GM12878 (cell line): ENCODE data around the gene HIVEP1. TPM values are rescaled to one million over a fixed set of nuclear protein-coding genes. Genes with fewer than 3 reads are reported as not detected.

Experiments
- ATAC-seq: fragments of 200-7000 bp; cut with Tn5 transposase; 3 replicates; pipeline ENCODE4 v1.9.1; 2020; ENCODE audit warnings: mild to moderate bottlenecking, moderate library complexity
- BruUV-seq: library from RNA; stranded (reverse); fragments of 400-500 nt; replicated peaks from 2 replicates; lab custom pipeline; 2021; lab: Mats Ljungman, UMichigan
- CTCF ChIA-PET: fragments of 300-600 bp; sonication (Branson Sonifier 250); formaldehyde crosslinking; extraction: SDS; loops from one replicate; lab custom pipeline; 2021; ENCODE audit warnings: inconsistent platforms; lab: Yijun Ruan, JAX
- POLR2A ChIA-PET: fragments of 350-600 bp; formaldehyde crosslinking; extraction: SDS; loops from one replicate; lab custom pipeline; 2021; ENCODE audit warnings: inconsistent platforms; lab: Charles Lee
- RAD21 ChIA-PET: fragments of 300-600 bp; sonication (Branson Sonifier 250); formaldehyde crosslinking; loops from one replicate; lab custom pipeline; 2023; ENCODE audit warnings: antibody characterized with exemption; ENCODE audit not compliant: unreplicated experiment; lab: Charles Lee
- SMC1A ChIA-PET: fragments of 300-600 bp; sonication (Branson Sonifier 250); formaldehyde crosslinking; loops from one replicate; lab custom pipeline; 2023; ENCODE audit not compliant: unreplicated experiment, uncharacterized antibody; lab: Charles Lee
- DNase-seq: peaks from one replicate; pipeline ENCODE4 v3.0.0-alpha.2; 2011; ENCODE audit warnings: low read depth, low spot score
- FAIRE-seq: peaks from 3 replicates; lab custom pipeline; 2011; peaks lifted over from hg19 to GRCh38; lab: Jason Lieb, UNC
- H2AFZ ChIP-seq: 2 replicates; pipeline ENCODE4 v1.6.0; 2011; ENCODE audit warnings: low read depth, low read length, control low read depth; ENCODE audit not compliant: control insufficient read depth
- H3K27ac ChIP-seq: 2 replicates; pipeline ENCODE4 v1.5.1; 2011; ENCODE audit warnings: control low read depth; ENCODE audit not compliant: control insufficient read depth, insufficient read depth
- H3K27me3 ChIP-seq, 2 experiments: replicated peaks in 1 of 2; 2 replicates each; pipeline versions ENCODE4 v1.6.0 to v1.6.1; 2011; ENCODE audit warnings: low read length in 1 of 2; ENCODE audit not compliant: control insufficient read depth in 2 of 2, insufficient read depth in 2 of 2
- H3K36me3 ChIP-seq, 2 experiments: 2 replicates each; pipeline ENCODE4 v1.5.1; 2011; ENCODE audit warnings: low read length in 1 of 2; ENCODE audit not compliant: control insufficient read depth in 2 of 2, insufficient read depth in 2 of 2
- H3K4me1 ChIP-seq: 2 replicates; pipeline ENCODE4 v1.6.1; 2011; ENCODE audit warnings: mild to moderate bottlenecking, low read length, moderate library complexity, mixed read lengths; ENCODE audit not compliant: control insufficient read depth, insufficient read depth
- H3K4me2 ChIP-seq: 2 replicates; pipeline ENCODE4 v1.6.0; 2011; ENCODE audit warnings: control low read depth; ENCODE audit not compliant: control insufficient read depth, insufficient read depth
- H3K4me3 ChIP-seq: fragments of 200-600 bp; sonication (generic); 2 replicates; pipeline ENCODE4 v1.5.1; 2016
- H3K79me2 ChIP-seq: 2 replicates; pipeline ENCODE4 v1.6.0; 2011; ENCODE audit warnings: low read length; ENCODE audit not compliant: control insufficient read depth, insufficient read depth
- H3K9ac ChIP-seq: 2 replicates; pipeline ENCODE4 v1.8.0; 2011; ENCODE audit warnings: low read length, control low read depth, mixed read lengths; ENCODE audit not compliant: control insufficient read depth, insufficient read depth
- H3K9me3 ChIP-seq: replicated peaks from 3 replicates; pipeline ENCODE4 v1.5.1; 2011; ENCODE audit warnings: mild to moderate bottlenecking, low read length; ENCODE audit not compliant: control insufficient read depth, insufficient read depth
- H4K20me1 ChIP-seq: 2 replicates; pipeline ENCODE4 v1.6.0; 2011; ENCODE audit not compliant: control insufficient read depth, insufficient read depth
- BACH1 ChIP-seq: fragments of 450-650 bp; IDR thresholded peaks from 2 replicates; pipeline ENCODE4 v1.6.1; 2017; ENCODE audit warnings: mild to moderate bottlenecking, borderline replicate concordance
- BCL3 ChIP-seq: IDR thresholded peaks from 2 replicates; pipeline ENCODE4 v1.6.1; 2011; ENCODE audit warnings: borderline replicate concordance, low read depth, mild to moderate bottlenecking, moderate library complexity, low read length; ENCODE audit not compliant: insufficient read depth, poor library complexity, severe bottlenecking
- CTCF ChIP-seq, 3 experiments: IDR thresholded peaks in 2 of 3; conservative IDR thresholded peaks in 1 of 3; 2 replicates each; pipeline ENCODE4 v1.5.1; 2011; ENCODE audit warnings: low read depth in 3 of 3, low read length in 3 of 3, mild to moderate bottlenecking in 3 of 3, control low read depth in 2 of 3, moderate library complexity in 2 of 3, inconsistent platforms in 1 of 3, mixed read lengths in 1 of 3; ENCODE audit not compliant: control insufficient read depth in 2 of 3, insufficient read depth in 1 of 3; ENCODE audit errors: extremely low read depth in 1 of 3
- EZH2 ChIP-seq: IDR thresholded peaks from 2 replicates; pipeline ENCODE4 v1.6.1; 2012; ENCODE audit warnings: low read depth, mild to moderate bottlenecking, control low read depth, inconsistent platforms, low read length, borderline replicate concordance; ENCODE audit not compliant: control insufficient read depth
- MXI1 ChIP-seq: fragments of 150-350 bp; IDR thresholded peaks from 2 replicates; pipeline ENCODE4 v1.6.1; 2011; ENCODE audit warnings: low read depth, mild to moderate bottlenecking, inconsistent platforms, low read length, improper control_type of control experiment
- MYB ChIP-seq: fragments of 150-350 bp; IDR thresholded peaks from 2 replicates; pipeline ENCODE4 v1.6.1; 2014; ENCODE audit warnings: mild to moderate bottlenecking, low read depth, low read length, borderline replicate concordance
- NFXL1 ChIP-seq: fragments of 450-650 bp; IDR thresholded peaks from 2 replicates; pipeline ENCODE4 v1.6.1; 2017; ENCODE audit warnings: antibody characterized with exemption, mild to moderate bottlenecking, borderline replicate concordance
- PAX8 ChIP-seq: fragments of 450-650 bp; IDR thresholded peaks from 2 replicates; pipeline ENCODE4 v1.6.1; 2017; ENCODE audit warnings: mild to moderate bottlenecking, moderate library complexity
- PBX3 ChIP-seq: IDR thresholded peaks from 2 replicates; pipeline ENCODE4 v1.6.1; 2011; ENCODE audit warnings: mild to moderate bottlenecking, low read depth, low read length, moderate library complexity; ENCODE audit not compliant: insufficient replicate concordance
- POLR2A ChIP-seq: IDR thresholded peaks from 2 replicates; pipeline ENCODE4 v1.6.1; 2011; ENCODE audit warnings: low read depth, mild to moderate bottlenecking, low read length
- POU2F2 ChIP-seq: IDR thresholded peaks from 3 replicates; pipeline ENCODE4 v1.6.1; 2011; ENCODE audit warnings: low read depth, mild to moderate bottlenecking, low read length, borderline replicate concordance
- RAD21 ChIP-seq: IDR thresholded peaks from 2 replicates; pipeline ENCODE4 v1.6.1; 2011; ENCODE audit warnings: mild to moderate bottlenecking, low read depth, low read length, moderate library complexity; ENCODE audit not compliant: insufficient read depth
- RB1 ChIP-seq: fragments of 450-650 bp; formaldehyde crosslinking; IDR thresholded peaks from 2 replicates; pipeline ENCODE4 v1.6.1; 2017; ENCODE audit warnings: mild to moderate bottlenecking, borderline replicate concordance
- RCOR1 ChIP-seq: conservative IDR thresholded peaks from 2 replicates; pipeline ENCODE4 v1.6.1; 2012; ENCODE audit warnings: low read depth, low read length, improper control_type of control experiment
- SRF ChIP-seq, 2 experiments: IDR thresholded peaks; 2 replicates each; pipeline ENCODE4 v1.6.1; 2011; ENCODE audit warnings: low read depth in 2 of 2, low read length in 2 of 2, mild to moderate bottlenecking in 1 of 2, moderate library complexity in 1 of 2
- TAF1 ChIP-seq: IDR thresholded peaks from 2 replicates; pipeline ENCODE4 v1.6.1; 2011; ENCODE audit warnings: mild to moderate bottlenecking, low read depth, low read length, borderline replicate concordance
- ZZZ3 ChIP-seq: IDR thresholded peaks from 2 replicates; pipeline ENCODE4 v1.6.1; 2011; ENCODE audit warnings: low read depth; ENCODE audit not compliant: control insufficient read depth, insufficient read length
- whole genome bisulfite sequencing: methylation state at CpG from one replicate; pipeline ENCODE4 v1.1.6; 2016; ENCODE audit warnings: low lambda C conversion rate; ENCODE audit not compliant: insufficient replicate concordance, insufficient coverage; ENCODE audit errors: missing lambda C conversion rate; 5-methylcytosine and 5-hydroxymethylcytosine counted together
- in situ Hi-C: fragments of 300-500 bp; cut with MboI; formaldehyde crosslinking; loops from 9 replicates; pipeline ENCODE4 v1.14.3; 2018; ENCODE audit warnings: mixed read lengths
- intact Hi-C: fragments of 100-400 bp; cut with micrococcal nuclease; formaldehyde crosslinking; loops from one replicate; pipeline ENCODE4 v1.14.2; 2022; ENCODE audit not compliant: unreplicated experiment
- polyA plus RNA-seq, 11 experiments: library from polyadenylated mRNA; depleted of rRNA in 4 of 11; unstranded in 6 of 11; stranded (reverse) in 5 of 11; fragments of >200 nt; fragmentation: Nextera tagmentation in 4 of 11; fragmentation: Illumina TruSeq in 1 of 11; extraction: Ambion mirVana in 4 of 11; extraction: Trizol in 1 of 11; gene quantifications; 1 replicate in 1 of 11; 2 replicates in 10 of 11; pipeline versions ENCODE4 v1.2.1 to v1.2.3, GENCODE V29; 2011 to 2016; ENCODE audit warnings: inconsistent platforms in 2 of 11, missing spikeins in 2 of 11, low read depth in 1 of 11
- total RNA-seq, 4 experiments: library from RNA; depleted of rRNA in 3 of 4; stranded (reverse); fragments of >200 nt in 3 of 4; fragmentation: Illumina TruSeq in 1 of 4; extraction: Trizol in 1 of 4; gene quantifications; 2 replicates each; pipeline versions ENCODE4 v1.2.1 to v1.2.3, GENCODE V29; 2013 to 2021

Gene HIVEP1
- total and polyA plus RNA-seq, 10 of the 15 experiments (the other 5 are each of a cell fraction or from before 2014, with no cell fraction given) = 4.3 to 37.5 (median 21.6) TPM

DNA sequence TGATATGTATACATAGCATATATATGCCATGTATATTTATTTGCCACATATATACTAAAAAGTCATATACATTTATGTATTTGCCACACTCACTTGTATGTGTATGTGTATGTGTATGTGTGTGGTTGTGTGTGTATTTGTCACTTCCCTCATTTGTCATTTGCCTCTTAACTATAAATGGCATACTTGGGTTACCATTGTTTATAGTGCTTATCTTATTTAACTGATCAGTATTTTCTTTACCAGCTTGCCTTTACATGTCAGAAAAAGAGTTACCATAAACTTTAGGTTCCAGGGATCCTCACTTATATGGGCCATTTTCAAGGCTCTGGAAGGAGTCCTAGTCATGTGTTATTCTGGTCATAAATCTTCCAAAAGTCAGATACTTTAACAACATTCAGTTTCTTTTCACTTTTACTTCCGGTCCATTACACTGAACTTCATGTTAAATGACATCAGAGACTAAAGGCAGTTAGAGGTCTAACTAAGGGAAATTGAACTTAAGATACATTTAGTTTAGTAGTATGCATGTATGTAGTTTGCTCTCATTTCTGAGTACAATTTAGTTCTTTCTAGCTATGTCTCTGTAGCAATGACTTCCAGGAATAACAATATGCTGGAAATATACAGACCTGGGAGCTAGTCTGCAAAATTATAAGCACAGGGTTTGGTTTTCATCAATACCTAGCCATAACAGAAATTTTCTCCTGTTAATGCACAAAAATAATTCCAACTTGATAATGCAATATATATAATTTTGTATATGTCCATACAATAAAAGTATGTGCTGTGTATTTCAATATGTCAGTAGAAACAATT lies 33.7 kb upstream of the HIVEP1 start:
- Histone ChIP-seq H3K9me3 (no peaks in the 10 kb centered on the region; the same call in 2 of the 3 replicates), H3K4me2 (peak overlapping the region; percentile 20; the same call in 1 of the 2 replicates), H3K4me1 (peaks cover 15% of the 10 kb centered on the region), H3K4me3 (no peak overlapping the region), H3K36me3 (no peaks in the 10 kb centered on the region), H3K27me3 (no peaks in the 10 kb centered on the region), H4K20me1 (no peaks in the 10 kb centered on the region), H3K27ac (peak overlapping the region; percentile 58; the same call in 1 of the 2 replicates), H3K9ac (no peak overlapping the region), H3K79me2 (no peaks in the 10 kb centered on the region), H2AFZ (peak overlapping the region; percentile 94)
- no TSS peak for BruUV-seq
- ChIA-PET CTCF (no interaction called here), POLR2A (interaction anchor here (1.0 kb wide), 1 partner anchor 17 kb away, joined by 3 read pairs; no protein-coding TSS in a partner anchor), RAD21 (interaction anchor here (0.8 to 1.1 kb wide), 4 partner anchors 20 to 504 kb away, joined by 3 read pairs; no protein-coding TSS in a partner anchor), SMC1A (interaction anchor here (0.6 to 5.0 kb wide), 6 partner anchors 13 to 610 kb away, joined by 3 to 24 read pairs (median 4); no protein-coding TSS in a partner anchor)
- peak; percentile 89 for FAIRE-seq
- in situ Hi-C loops (no loop called here), intact Hi-C loops (no loop called here)
- WGBS = 66% methylated on average over 1 of the region's 1 CpG
- peak; percentile 66 for ATAC-seq
- DNase-seq = peak; percentile 20
- TF ChIP-seq PBX3 = peak; percentile 64
- no peak for TF ChIP-seq POLR2A
- TF ChIP-seq EZH2 = no peak
- TF ChIP-seq RAD21 = no peak
- no peak for TF ChIP-seq RCOR1
- TF ChIP-seq ZZZ3 = no peak
- TF ChIP-seq CTCF (IDR thresholded peaks at IDR 0.05 in 2 of 3, conservative IDR thresholded peaks at IDR 0.05 in 1 of 3; ENCODE audit: control insufficient read depth in 2 of 3, extremely low read depth in 1 of 3, insufficient read depth in 1 of 3, low read depth in 3 of 3, low read length in 3 of 3) = no peak
- no peak for TF ChIP-seq MXI1
- no peak for TF ChIP-seq BCL3
- no peak for TF ChIP-seq SRF (IDR thresholded peaks at IDR 0.05; ENCODE audit: low read depth in 2 of 2, low read length in 2 of 2)
- TF ChIP-seq PAX8 = no peak
- no peak for TF ChIP-seq TAF1
- no peak for TF ChIP-seq BACH1
- TF ChIP-seq NFXL1 = no peak
- no peak for TF ChIP-seq POU2F2
- TF ChIP-seq RB1 = no peak
- no peak for TF ChIP-seq MYB
